ENCODE data around the gene PRXL2A.

Gene PRXL2A

GRCh38 chr10:80461208-80462183, 53.1 kb downstream of the PRXL2A start:
- DNase-seq (ENCODE audit: low read depth, low spot score) = no peak

- no peak for DNase-seq (ENCODE audit: low read depth, low spot score)
Measured at GRCh38 chr10:80462299-80462980, 54.1 kb downstream of the PRXL2A start.

GRCh38 chr10:80462981-80463741, 54.8 kb downstream of the PRXL2A start:
- peak; percentile 54 for DNase-seq (ENCODE audit: low read depth, low spot score)

- no peak for DNase-seq (ENCODE audit: low read depth, low spot score)
Measured at GRCh38 chr10:80463868-80464267, 55.5 kb downstream of the PRXL2A start.

GRCh38 chr10:80464557-80465450, 56.5 kb downstream of the PRXL2A start:
- DNase-seq (ENCODE audit: low read depth, low spot score) = peak; percentile 70

GRCh38 chr10:80465451-80465835, 57.1 kb downstream of the PRXL2A start:
- DNase-seq (ENCODE audit: low read depth, low spot score) = no peak

DNA sequence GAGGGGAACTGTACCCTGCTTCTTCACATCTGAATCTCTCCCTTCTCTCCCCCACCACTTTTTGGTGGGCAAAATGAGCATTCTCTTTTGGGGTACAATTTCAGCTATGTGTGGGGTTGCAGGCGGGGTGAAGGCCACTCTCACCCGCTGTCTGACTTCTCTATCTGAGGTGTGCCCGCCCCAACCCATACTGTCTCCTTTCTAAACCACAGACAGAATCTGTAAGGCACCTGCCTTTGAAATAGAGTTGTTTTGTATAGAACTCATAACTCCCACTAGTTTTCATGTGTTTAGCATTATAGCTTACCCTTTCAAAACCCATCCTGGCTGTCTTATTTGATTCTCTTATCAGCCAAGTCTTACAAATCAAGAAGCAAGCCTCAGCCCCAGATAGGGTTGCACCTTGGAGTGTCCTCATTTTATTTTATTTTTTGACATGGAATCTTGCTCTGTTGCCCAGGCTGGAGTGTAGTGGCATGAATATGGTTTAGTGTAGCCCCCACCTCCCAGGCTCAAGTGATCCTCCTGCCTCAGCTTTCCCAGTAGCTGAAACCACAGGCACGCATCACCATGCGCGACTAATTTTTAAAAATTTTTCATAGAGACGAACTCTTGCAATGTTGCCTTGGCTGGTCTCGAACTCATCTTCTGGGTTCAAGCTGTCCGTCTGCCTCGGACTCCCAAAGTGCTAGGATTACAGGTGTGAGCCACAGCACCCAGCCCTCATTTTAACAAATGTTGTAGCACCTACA, 57.7 kb downstream of the PRXL2A start:
- DNase-seq (ENCODE audit: low read depth, low spot score) = no peak

GRCh38 chr10:80466724-80467326, 58.5 kb downstream of the PRXL2A start:
- no peak for DNase-seq (ENCODE audit: low read depth, low spot score)

DNA sequence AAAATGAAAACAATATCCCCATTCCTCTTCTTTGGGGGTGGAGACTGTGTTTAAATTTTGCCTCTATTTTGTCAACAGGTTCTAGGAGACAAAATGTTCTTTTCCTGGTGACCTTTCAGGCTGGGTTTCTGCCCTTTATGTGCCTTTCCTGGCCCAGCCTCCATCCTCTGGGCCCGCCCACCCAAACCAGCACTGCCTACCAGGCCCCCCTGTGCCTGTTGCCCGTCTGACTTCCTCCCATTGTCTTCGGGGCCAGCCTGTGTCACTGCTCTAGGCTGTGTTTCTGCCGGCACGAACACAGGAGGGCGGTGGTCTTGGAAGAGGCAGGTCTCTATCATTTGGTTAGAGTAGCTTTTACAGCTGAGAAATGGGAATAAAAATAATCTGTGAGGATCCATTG, 59.7 kb downstream of the PRXL2A start:
- DNase-seq (ENCODE audit: low read depth, low spot score) = no peak

DNA sequence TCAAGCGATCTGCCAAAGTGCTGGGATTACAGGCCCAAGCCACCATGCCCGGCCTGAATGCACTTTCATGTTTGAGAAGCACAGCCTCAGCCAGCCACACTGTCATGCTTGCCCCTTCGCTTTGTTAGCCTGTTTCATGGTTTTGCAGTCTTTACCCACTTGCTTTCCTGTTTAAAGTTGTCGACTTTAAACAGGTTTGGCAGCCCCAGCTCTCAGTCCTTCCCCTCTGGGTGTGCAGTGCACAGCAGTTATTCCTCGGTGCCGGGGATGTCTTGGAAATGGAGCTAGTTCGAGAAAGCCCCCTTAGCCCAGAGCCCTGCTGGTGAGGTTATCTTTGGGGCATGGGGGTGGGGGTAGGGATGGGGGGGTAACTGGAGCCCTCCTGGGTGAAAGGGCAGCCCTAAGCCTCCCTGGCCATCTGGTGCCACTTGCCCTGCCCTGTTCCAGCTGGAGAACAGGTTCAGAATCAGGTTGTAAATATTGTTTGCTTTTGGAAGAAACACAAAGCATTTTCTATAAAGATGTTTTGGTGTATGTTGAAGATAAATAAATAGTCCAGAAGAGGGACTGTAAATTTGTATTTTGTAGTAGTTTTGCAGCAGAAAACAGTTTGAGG, 60.6 kb downstream of the PRXL2A start:
- no peak for DNase-seq (ENCODE audit: low read depth, low spot score)

DNA sequence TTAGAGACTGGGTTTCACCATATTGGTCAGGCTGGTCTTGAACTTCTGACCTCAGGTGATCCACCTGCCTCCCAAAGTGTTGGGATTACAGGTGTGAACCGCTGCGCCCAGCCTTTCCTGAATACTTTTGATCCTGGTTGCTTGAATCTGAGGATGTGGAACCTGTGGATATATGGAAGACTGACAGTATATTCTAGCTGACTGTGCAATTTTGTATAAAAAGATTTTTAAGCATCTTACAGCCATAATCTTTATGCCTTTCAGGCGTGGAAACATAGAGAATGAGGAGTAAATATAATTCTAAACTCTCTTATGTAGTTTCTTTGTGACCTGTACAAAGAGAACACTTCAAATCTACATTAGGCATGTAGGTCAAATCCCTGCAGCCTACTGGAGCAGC, 61.9 kb downstream of the PRXL2A start:
- DNase-seq (ENCODE audit: low read depth, low spot score) = no peak

- no peak for DNase-seq (ENCODE audit: low read depth, low spot score)
Measured at GRCh38 chr10:80471001-80471400, 62.6 kb downstream of the PRXL2A start.

DNA sequence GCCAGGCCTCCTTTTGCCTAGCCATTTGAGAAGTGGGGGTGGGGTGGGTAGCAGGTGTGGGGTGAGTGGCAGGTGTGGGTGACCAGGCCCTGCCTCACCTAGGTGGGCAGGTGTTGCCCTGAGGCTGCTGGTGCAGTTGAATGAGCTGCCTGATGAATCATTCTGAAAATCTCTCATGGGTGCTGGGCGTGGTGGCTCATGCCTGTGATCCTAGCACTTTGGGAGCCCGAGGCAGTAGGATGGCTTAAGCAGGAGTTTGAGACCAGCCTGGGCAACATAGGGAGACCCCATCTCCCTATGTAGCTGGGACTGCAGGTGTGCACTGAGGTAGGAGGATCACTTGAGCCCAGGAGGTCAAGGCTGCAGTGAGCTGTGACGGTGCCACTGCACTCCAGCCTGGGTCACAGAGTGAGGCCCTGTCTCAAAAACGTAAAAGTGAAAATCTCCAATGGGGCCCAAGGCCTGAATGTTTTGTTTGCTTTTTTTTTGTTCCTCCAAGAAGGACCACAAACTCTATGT, 63.4 kb downstream of the PRXL2A start:
- no peak for DNase-seq (ENCODE audit: low read depth, low spot score)

- peak; percentile 38 for DNase-seq (ENCODE audit: low read depth, low spot score)
Measured at GRCh38 chr10:80472234-80473095, 64.1 kb downstream of the PRXL2A start.

DNA sequence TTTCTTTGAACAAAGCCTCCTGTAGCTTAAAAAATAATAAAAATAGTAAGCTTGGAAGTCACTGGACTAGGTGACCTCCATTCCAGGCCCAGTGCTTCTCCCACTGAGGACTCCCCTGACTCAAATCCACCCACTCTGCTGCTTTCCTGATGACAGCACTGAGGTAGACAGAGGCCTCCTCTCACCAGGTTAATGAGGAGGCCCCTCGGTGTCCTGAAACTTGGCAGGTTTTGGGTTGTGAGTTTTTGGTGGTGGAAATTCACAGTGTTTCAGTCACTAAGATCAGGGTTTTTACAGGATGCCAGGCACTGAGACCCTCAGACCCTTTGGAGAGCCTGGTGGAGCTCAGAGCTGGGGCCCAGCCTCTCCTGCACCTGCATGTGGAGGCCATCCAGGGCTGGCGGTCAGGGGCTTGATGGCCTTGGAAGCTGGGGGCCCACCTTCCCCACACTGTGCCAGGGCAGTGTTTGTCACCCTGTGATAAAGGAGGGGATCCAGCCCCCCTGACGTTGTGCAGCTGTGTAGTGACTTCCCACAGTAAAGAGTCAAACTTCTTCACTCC, 64.8 kb downstream of the PRXL2A start:
- no peak for DNase-seq (ENCODE audit: low read depth, low spot score)

DNA sequence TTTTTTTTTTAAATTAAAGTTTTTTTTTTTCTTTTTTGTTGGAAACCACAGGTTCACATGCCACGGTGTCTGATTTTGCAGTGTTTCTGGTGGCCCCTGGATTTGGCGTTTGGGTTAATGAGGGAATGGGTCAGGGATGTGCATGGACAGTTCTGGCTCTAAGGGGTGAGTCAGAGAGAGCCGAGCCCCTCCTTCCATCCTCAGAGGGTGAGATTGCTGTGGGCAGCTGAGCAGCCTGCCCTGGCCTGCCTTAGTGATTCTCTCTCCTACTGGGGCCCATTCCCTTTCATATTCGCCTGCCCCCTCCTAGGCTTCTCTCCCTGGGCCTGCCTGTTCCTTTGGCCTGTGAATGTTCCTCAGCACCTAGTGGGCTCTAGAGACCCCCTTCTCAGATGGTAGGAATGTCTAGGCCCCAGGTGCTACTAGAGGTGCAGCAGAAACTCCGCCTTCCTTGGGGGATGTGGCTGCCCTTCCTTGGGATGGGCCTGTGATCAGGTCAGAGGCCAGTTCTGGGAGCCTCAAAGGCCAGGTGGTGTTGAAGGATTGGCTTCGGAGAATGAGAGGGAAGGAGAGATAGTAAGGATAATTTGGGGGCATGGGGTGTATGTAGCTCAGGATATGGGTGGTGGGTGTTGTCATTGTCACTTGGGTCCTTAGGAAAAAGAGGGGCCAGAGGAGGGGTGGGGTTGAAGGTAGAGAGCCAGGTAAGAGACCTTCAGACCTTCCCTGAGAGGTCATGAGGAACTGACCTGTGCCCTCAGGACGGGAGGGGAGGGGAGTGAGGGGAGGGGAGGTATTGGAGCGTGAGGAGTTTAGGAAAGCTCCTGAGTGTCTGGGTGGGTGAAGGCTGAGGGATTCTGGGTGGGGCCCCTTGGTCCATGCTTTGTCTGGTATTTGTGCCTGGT, 65.6 kb downstream of the PRXL2A start:
- no peak for DNase-seq (ENCODE audit: low read depth, low spot score)

DNA sequence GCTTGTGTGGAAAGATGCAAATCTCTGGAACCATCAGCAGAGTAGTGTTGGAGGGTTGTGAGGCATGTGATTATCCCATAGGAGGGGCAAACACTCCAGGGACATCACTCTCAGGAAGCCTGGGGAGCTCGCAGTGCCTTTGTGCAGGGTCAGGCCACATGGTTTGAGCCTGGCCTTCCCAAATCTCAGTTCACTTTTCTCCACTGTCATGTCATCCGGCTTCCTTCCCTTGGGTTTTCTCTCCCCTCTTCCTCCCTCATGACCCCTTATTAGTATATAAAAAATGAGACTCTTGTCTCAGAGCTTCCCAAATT, 66.2 kb downstream of the PRXL2A start:
- no peak for DNase-seq (ENCODE audit: low read depth, low spot score)

Data from astrocyte of the hippocampus (primary cell).